HepG2 (cell line): Measurements from ENCODE around the gene BCL6. TPM values are rescaled to one million over a fixed set of nuclear protein-coding genes. Genes with fewer than 3 reads are reported as not detected.

ENCODE experiments used
- AGO2 ChIP-seq: fragments of 200-400 bp; formaldehyde crosslinking; optimal IDR thresholded peaks from 2 replicates; pipeline ENCODE3; 2017; ENCODE audit warnings: mild to moderate bottlenecking, low read depth, low read length, moderate library complexity
- ARID4A ChIP-seq: sonication (generic); formaldehyde crosslinking; IDR thresholded peaks from 2 replicates; pipeline ENCODE4 v1.5.0; 2020; ENCODE audit warnings: mild to moderate bottlenecking, missing genetic modification reagents, borderline replicate concordance
- ASH2L ChIP-seq: fragments of 300-600, 200-600 bp; sonication (generic); IDR thresholded peaks from 2 replicates; pipeline ENCODE4 v1.7.0; 2017; ENCODE audit warnings: low read depth, mild to moderate bottlenecking, moderate library complexity, mixed read lengths, low read length; ENCODE audit not compliant: insufficient read length
- CREB1 ChIP-seq, 2 experiments: fragments of 450-650 bp in 1 of 2; IDR thresholded peaks; 2 replicates each; pipeline ENCODE4 v1.6.1; 2016 to 2017; ENCODE audit warnings: control low read depth in 1 of 2, mild to moderate bottlenecking in 1 of 2, missing compliant biosample characterization in 1 of 2, missing genetic modification characterization in 1 of 2
- NFE2L1 ChIP-seq: sonication (generic); formaldehyde crosslinking; IDR thresholded peaks from 2 replicates; pipeline ENCODE4 v1.4.0; 2020; ENCODE audit warnings: missing genetic modification reagents, mild to moderate bottlenecking, borderline replicate concordance
- PHF5A ChIP-seq: IDR thresholded peaks from one replicate; pipeline ENCODE4 v1.6.1; 2018; ENCODE audit warnings: low read depth, missing genetic modification reagents; ENCODE audit not compliant: unreplicated experiment
- PRDM4 ChIP-seq: sonication (generic); formaldehyde crosslinking; IDR thresholded peaks from 2 replicates; pipeline ENCODE4 v1.9.0; 2021; ENCODE audit warnings: missing genetic modification reagents, borderline replicate concordance
- REPIN1 ChIP-seq: sonication (generic); formaldehyde crosslinking; IDR thresholded peaks from 2 replicates; pipeline ENCODE4 v1.8.0; 2022; ENCODE audit warnings: missing genetic modification reagents, low read depth, mild to moderate bottlenecking, borderline replicate concordance
- SMARCC2 ChIP-seq: fragments of 450-650 bp; IDR thresholded peaks from 2 replicates; pipeline ENCODE4 v1.6.1; 2017; ENCODE audit warnings: antibody characterized with exemption, mild to moderate bottlenecking
- SRF ChIP-seq: IDR thresholded peaks from 2 replicates; pipeline ENCODE4 v1.6.1; 2011; ENCODE audit warnings: mild to moderate bottlenecking, low read depth, low read length, moderate library complexity
- YEATS4 ChIP-seq: sonication (generic); formaldehyde crosslinking; IDR thresholded peaks from 2 replicates; pipeline ENCODE4 v1.4.0; 2020; ENCODE audit warnings: missing genetic modification reagents, borderline replicate concordance
- ZC3H13 ChIP-seq: sonication (generic); formaldehyde crosslinking; IDR thresholded peaks from 2 replicates; pipeline ENCODE4 v1.8.1; 2023; ENCODE audit warnings: mild to moderate bottlenecking, missing genetic modification reagents, moderate library complexity
- ZIK1 ChIP-seq: sonication (generic); formaldehyde crosslinking; IDR thresholded peaks from 2 replicates; pipeline ENCODE4 v1.5.0; 2020; ENCODE audit warnings: mild to moderate bottlenecking, low read depth, missing genetic modification reagents, borderline replicate concordance
- polyA plus RNA-seq, 8 experiments: library from polyadenylated mRNA; depleted of rRNA in 3 of 8; stranded (reverse) in 7 of 8; unstranded in 1 of 8; fragments of >200 nt; fragmentation: Illumina TruSeq in 4 of 8; extraction: Trizol in 4 of 8; gene quantifications; 2 replicates each; pipeline versions ENCODE4 v1.2.1 to v1.2.3, GENCODE V29; 2011 to 2016; ENCODE audit warnings: low read depth in 4 of 8, missing spikeins in 1 of 8, mixed read lengths in 1 of 8; ENCODE audit not compliant: insufficient read depth in 1 of 8
- total RNA-seq, 5 experiments: library from RNA; depleted of rRNA; stranded (reverse); fragments of >200 nt; fragmentation: Illumina TruSeq; extraction: Trizol; gene quantifications; 2 replicates each; pipeline ENCODE4 v1.2.3, GENCODE V29; 2016; ENCODE audit warnings: low read depth in 1 of 5
- TF ChIP-seq, protein P1 (sequence below): sonication (generic); formaldehyde crosslinking; IDR thresholded peaks from 2 replicates; pipeline ENCODE4 v1.9.0; 2022; ENCODE audit warnings: low read depth, missing genetic modification reagents
- TF ChIP-seq, protein P2 (sequence below): IDR thresholded peaks from 2 replicates; pipeline ENCODE4 v1.6.1; 2016; ENCODE audit warnings: missing genetic modification reagents, missing compliant biosample characterization

Gene BCL6
- total and polyA plus RNA-seq, 2 of the 13 experiments (the other 11 are each of a cell fraction or from before 2014, with no cell fraction given), result 21.2 to 53.7 TPM

DNA sequence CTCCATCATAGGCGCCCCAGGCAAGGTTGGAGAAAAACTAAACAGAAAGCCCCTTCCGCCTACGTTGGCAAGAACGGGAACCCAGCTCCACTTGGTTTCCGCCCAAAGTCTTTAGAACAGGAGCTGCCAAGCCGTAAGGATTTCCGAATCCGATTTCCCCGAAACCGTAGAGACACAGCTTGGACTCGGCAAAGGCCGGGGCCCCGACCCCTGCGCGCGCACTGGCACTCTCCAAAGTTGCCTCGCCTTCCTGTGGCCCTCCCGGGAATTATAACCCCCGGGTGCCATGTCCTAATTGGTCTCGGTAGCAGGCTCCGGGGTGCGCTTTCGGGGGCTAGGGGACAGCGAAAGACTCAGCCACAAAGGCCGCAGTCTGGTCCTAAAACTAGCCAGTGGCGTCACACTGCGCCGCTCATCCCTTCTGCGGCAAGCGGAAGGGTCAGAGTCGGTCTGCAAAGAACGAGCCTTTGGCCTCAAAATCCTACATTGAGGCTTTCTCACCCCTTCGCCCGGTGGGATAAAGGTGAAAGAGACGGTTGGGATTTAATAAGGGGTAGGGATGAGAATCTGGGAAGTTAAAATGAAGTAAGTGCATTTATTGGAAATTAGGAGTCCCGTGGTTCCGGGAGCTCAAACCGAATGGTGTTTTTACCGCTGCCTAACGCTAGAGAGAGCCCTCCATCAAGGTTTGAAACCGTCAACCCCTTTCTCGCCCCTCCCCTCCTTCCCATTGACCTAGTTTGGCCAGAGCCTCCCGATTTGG lies 6.8 kb downstream of the BCL6 start (continued):
- TF ChIP-seq, protein P1, sequence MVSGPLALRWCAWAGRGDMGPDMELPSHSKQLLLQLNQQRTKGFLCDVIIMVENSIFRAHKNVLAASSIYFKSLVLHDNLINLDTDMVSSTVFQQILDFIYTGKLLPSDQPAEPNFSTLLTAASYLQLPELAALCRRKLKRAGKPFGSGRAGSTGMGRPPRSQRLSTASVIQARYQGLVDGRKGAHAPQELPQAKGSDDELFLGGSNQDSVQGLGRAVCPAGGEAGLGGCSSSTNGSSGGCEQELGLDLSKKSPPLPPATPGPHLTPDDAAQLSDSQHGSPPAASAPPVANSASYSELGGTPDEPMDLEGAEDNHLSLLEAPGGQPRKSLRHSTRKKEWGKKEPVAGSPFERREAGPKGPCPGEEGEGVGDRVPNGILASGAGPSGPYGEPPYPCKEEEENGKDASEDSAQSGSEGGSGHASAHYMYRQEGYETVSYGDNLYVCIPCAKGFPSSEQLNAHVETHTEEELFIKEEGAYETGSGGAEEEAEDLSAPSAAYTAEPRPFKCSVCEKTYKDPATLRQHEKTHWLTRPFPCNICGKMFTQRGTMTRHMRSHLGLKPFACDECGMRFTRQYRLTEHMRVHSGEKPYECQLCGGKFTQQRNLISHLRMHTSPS, result no peak
- TF ChIP-seq AGO2 (peak; percentile 65), YEATS4 (no peak), SRF (peak; percentile 81; the same call in 1 of the 2 replicates), ZIK1 (CRISPR knock-in tag) (no peak), ZC3H13 (CRISPR knock-in tag) (0 out of 2 replicates have a peak, but pooled peaks have one; percentile 26), PRDM4 (CRISPR knock-in tag) (no peak), REPIN1 (CRISPR knock-in tag) (0 out of 2 replicates have a peak, but pooled peaks have one; percentile 17), ARID4A (CRISPR knock-in tag) (peak; percentile 7; the same call in 1 of the 2 replicates), ASH2L (peak; percentile 48), NFE2L1 (CRISPR knock-in tag) (no peak), SMARCC2 (no peak), CREB1 (IDR thresholded peaks at IDR 0.05) (no peak), CREB1 (CRISPR knock-in tag; IDR thresholded peaks at IDR 0.05) (no peak), PHF5A (CRISPR knock-in tag) (no peak)
- TF ChIP-seq, protein P2, sequence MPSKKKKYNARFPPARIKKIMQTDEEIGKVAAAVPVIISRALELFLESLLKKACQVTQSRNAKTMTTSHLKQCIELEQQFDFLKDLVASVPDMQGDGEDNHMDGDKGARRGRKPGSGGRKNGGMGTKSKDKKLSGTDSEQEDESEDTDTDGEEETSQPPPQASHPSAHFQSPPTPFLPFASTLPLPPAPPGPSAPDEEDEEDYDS (CRISPR knock-in tag), result no peak
